NCI-H1092 treated with DMSO at 0.1 percent for 48 hours (cell line): ENCODE data around the gene AQP7.
"Not testable (repeated sequence)": the region's sequence is repeated elsewhere in the genome, so short reads cannot be mapped to it uniquely, and the experiment has no call there.

Experiments used
- DNase-seq: peaks from one replicate; lab custom pipeline; 2025; lab: John Stamatoyannopoulos, UW

Gene AQP7

GRCh38 chr9:33402371-33402770, at the start of gene AQP7:
AQP7 (minus strand) TSS chr9:33402568; CDS start chr9:33401262, 1,306 bp downstream.
- not testable (repeated sequence) for DNase-seq

- DNase-seq, result no peak
These were observed 48.3 kb upstream of the AQP7 start for GRCh38 chr9:33450621-33451146.

- DNase-seq, result no peak
These were observed 47.3 kb upstream of the AQP7 start for GRCh38 chr9:33449715-33450114.

GRCh38 chr9:33447799-33448553, 45.6 kb upstream of the AQP7 start:
- DNase-seq, result no peak

GRCh38 chr9:33446946-33447798, 44.8 kb upstream of the AQP7 start, which contains the start of gene AQP3:
AQP3 (minus strand) TSS chr9:33447593; CDS start chr9:33447530, 63 bp downstream.
- peak; percentile 47 for DNase-seq

- no peak for DNase-seq
These were observed 44.0 kb upstream of the AQP7 start for GRCh38 chr9:33446240-33446945.

GRCh38 chr9:33445389-33446239, 43.2 kb upstream of the AQP7 start:
- DNase-seq, result no peak

- no peak for DNase-seq
These were observed 41.2 kb upstream of the AQP7 start for GRCh38 chr9:33443464-33444154.

- no peak for DNase-seq
These were observed 40.7 kb upstream of the AQP7 start for GRCh38 chr9:33443047-33443446.

GRCh38 chr9:33442125-33442524, 39.8 kb upstream of the AQP7 start:
- DNase-seq, result no peak

- DNase-seq, result no peak
These were observed 38.2 kb upstream of the AQP7 start for GRCh38 chr9:33440609-33441008.

GRCh38 chr9:33440204-33440603, 37.8 kb upstream of the AQP7 start:
- DNase-seq, result no peak

GRCh38 chr9:33439731-33440130, 37.4 kb upstream of the AQP7 start:
- DNase-seq, result no peak

- no peak for DNase-seq
These were observed 36.7 kb upstream of the AQP7 start for GRCh38 chr9:33438926-33439680.

- DNase-seq, result no peak
These were observed 35.5 kb upstream of the AQP7 start for GRCh38 chr9:33437898-33438297.

- no peak for DNase-seq
These were observed 34.8 kb upstream of the AQP7 start for GRCh38 chr9:33437205-33437604.

GRCh38 chr9:33436445-33436844, 34.1 kb upstream of the AQP7 start:
- DNase-seq, result no peak

- DNase-seq, result no peak
These were observed 33.5 kb upstream of the AQP7 start for GRCh38 chr9:33435821-33436277.

GRCh38 chr9:33434317-33435105, 32.1 kb upstream of the AQP7 start:
- DNase-seq, result no peak
